Measurements from ENCODE around the gene RAD18. TPM values are rescaled to one million over a fixed set of nuclear protein-coding genes. Genes with fewer than 3 reads are reported as not detected.

The RAD18 gene
- total and polyA plus RNA-seq, 4 donors = 1.2 to 9.0 (median 4.3) TPM

GRCh38 chr3:9008550-9009255 lies 45.4 kb upstream of the RAD18 start (continued):
- TF ChIP-seq ATF3 (IDR thresholded peaks at IDR 0.05) (no peak), ZBTB33 (IDR thresholded peaks at IDR 0.05) (no peak), SP1 (IDR thresholded peaks at IDR 0.05) (no peak), TAF1 (conservative IDR thresholded peaks at IDR 0.05) (no peak)

GRCh38 chr3:9007928-9008327 lies 44.7 kb upstream of the RAD18 start:
- 86% methylated on average over 2 of the region's 2 CpGs for WGBS

More at GRCh38 chr3:9007928-9008327, 44.7 kb upstream of the RAD18 start:
- Histone ChIP-seq H3K27me3 (ENCODE audit: control insufficient read depth in 4 of 4, insufficient read depth in 4 of 4, low read length in 3 of 4) (no peaks in the 10 kb centered on the region), H3K9ac (ENCODE audit: low read depth in 1 of 2, low read length in 2 of 2) (no peak overlapping the region), H3K9me3 (ENCODE audit: control insufficient read depth in 4 of 4, low read length in 3 of 4) (no peaks in the 10 kb centered on the region), H3K4me1 (ENCODE audit: control insufficient read depth in 4 of 4, insufficient read depth in 4 of 4, low read length in 3 of 4) (no peaks in the 10 kb centered on the region), H3K4me3 (ENCODE audit: low read depth in 1 of 3, low read length in 3 of 3) (no peak overlapping the region), H3K27ac (ENCODE audit: low read depth in 1 of 2, low read length in 2 of 2) (no peak overlapping the region), H3K36me3 (ENCODE audit: control insufficient read depth in 4 of 4, insufficient read depth in 3 of 4, low read depth in 1 of 4, low read length in 3 of 4) (no peaks in the 10 kb centered on the region)
- TF ChIP-seq GABPA (IDR thresholded peaks at IDR 0.05 in 1 of 2, conservative IDR thresholded peaks at IDR 0.05 in 1 of 2) (no peak), FOXA1 (IDR thresholded peaks at IDR 0.05) (no peak), ZBTB33 (IDR thresholded peaks at IDR 0.05) (no peak), NR2F2 (IDR thresholded peaks at IDR 0.05) (no peak), MAX (IDR thresholded peaks at IDR 0.05) (no peak), EGR1 (IDR thresholded peaks at IDR 0.05; ENCODE audit: low read depth in 2 of 2) (no peak), HNF4G (IDR thresholded peaks at IDR 0.05) (no peak), CTCF (IDR thresholded peaks at IDR 0.05; ENCODE audit: low read depth, low read length, missing input control) (no peak), YY1 (IDR thresholded peaks at IDR 0.05) (no peak), JUND (IDR thresholded peaks at IDR 0.05) (no peak), TAF1 (conservative IDR thresholded peaks at IDR 0.05) (no peak), ATF3 (IDR thresholded peaks at IDR 0.05) (no peak), FOXA2 (IDR thresholded peaks at IDR 0.05) (no peak), RXRA (IDR thresholded peaks at IDR 0.05) (no peak), HNF4A (conservative IDR thresholded peaks at IDR 0.05) (no peak), REST (IDR thresholded peaks at IDR 0.05) (no peak), SP1 (IDR thresholded peaks at IDR 0.05) (no peak), RAD21 (IDR thresholded peaks at IDR 0.05) (no peak)
- no peak for DNase-seq (ENCODE audit: low spot score)

All from liver (tissue), 9 donors.